Muscle layer of colon (tissue), 2 donors: ENCODE results near the gene FAF2.
"Not testable (repeated sequence)": the region's sequence is repeated elsewhere in the genome, so short reads cannot be mapped to it uniquely, and the experiment has no call there.

Experiments
- H3K27ac ChIP-seq: one replicate; pipeline ENCODE4 v1.7.0; 2013; ENCODE audit warnings: low read depth, mild to moderate bottlenecking, low read length, moderate library complexity
- H3K27me3 ChIP-seq, 2 donors: one replicate each; pipeline ENCODE4 v1.7.0; 2013; ENCODE audit warnings: low read length in 2 of 2, mild to moderate bottlenecking in 2 of 2; ENCODE audit not compliant: insufficient read depth in 2 of 2, control insufficient read depth in 1 of 2
- H3K36me3 ChIP-seq: one replicate; pipeline ENCODE4 v1.7.0; 2013; ENCODE audit warnings: mild to moderate bottlenecking, low read length; ENCODE audit not compliant: insufficient read depth
- H3K4me1 ChIP-seq: one replicate; pipeline ENCODE4 v1.7.0; 2013; ENCODE audit warnings: mild to moderate bottlenecking, low read length; ENCODE audit not compliant: insufficient read depth
- H3K4me3 ChIP-seq, 2 donors: one replicate each; pipeline ENCODE4 v1.7.0; 2013; ENCODE audit warnings: low read length in 2 of 2, low read depth in 1 of 2, mild to moderate bottlenecking in 1 of 2, moderate library complexity in 1 of 2
- H3K9ac ChIP-seq: one replicate; pipeline ENCODE4 v1.7.0; 2013; ENCODE audit warnings: low read length
- H3K9me3 ChIP-seq: one replicate; pipeline ENCODE4 v1.7.0; 2013; ENCODE audit warnings: mild to moderate bottlenecking, low read length
- donor health status: abdominal sarcoma.
- donor health status: Adenocarcinoma of cecum.

The FAF2 gene

DNA sequence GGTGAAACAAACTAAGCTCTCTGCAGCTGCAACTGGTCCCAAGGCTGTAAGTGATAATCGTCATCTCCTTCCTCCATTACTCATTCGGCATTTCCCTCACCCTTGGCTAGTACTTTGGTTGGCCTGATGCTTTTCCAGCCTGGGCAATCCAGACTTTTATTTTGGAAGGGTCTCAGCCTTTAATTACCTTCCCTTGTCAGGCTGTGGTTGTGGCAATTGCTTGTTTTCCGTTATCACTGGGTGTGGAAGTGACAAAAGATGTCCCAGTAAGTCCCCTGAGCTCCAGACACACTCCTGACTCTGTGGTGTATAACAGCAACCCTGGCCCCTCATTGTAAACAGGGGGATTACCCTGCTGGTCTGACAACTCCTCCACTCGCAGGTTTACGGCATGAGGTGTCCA, 6.3 kb upstream of the FAF2 start:
- Histone ChIP-seq H3K27ac (no peak overlapping the region), H3K4me1 (peaks cover 3% of the 10 kb centered on the region), H3K9ac (no peak overlapping the region), H3K4me3 (no peak overlapping the region), H3K9me3 (no peaks in the 10 kb centered on the region), H3K27me3 (peaks cover 0 to 7% of the 10 kb centered on the region in 2 donors), H3K36me3 (no peaks in the 10 kb centered on the region)

- H3K9me3 ChIP-seq, H3K27me3 ChIP-seq, H3K4me1 ChIP-seq, H3K9ac ChIP-seq, H3K27ac ChIP-seq, H3K4me3 ChIP-seq, H3K36me3 ChIP-seq: not testable (repeated sequence)
Measured at GRCh38 chr5:176442911-176443310, 5.3 kb upstream of the FAF2 start.

DNA sequence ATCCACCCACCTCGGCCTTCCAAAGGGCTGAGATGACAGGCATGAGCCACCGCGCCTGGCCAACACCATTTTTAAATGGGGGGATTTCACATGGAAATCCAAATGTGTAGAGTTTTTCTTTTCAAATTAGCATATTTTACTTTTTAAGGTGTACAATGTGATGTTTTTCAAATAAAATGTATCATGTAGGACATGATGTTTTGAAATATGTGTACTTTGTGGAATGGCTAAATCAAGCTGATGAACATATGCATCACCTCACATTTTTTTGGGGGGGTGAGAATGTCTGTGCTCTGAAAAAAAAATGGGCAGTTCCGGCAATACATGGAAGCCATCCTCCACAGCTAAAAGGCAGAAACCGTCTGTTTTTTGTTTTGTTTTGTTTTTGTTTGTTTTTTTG, 3.4 kb upstream of the FAF2 start:
- Histone ChIP-seq H3K27ac (no peak overlapping the region), H3K36me3 (no peaks in the 10 kb centered on the region), H3K4me3 (no peak overlapping the region)

DNA sequence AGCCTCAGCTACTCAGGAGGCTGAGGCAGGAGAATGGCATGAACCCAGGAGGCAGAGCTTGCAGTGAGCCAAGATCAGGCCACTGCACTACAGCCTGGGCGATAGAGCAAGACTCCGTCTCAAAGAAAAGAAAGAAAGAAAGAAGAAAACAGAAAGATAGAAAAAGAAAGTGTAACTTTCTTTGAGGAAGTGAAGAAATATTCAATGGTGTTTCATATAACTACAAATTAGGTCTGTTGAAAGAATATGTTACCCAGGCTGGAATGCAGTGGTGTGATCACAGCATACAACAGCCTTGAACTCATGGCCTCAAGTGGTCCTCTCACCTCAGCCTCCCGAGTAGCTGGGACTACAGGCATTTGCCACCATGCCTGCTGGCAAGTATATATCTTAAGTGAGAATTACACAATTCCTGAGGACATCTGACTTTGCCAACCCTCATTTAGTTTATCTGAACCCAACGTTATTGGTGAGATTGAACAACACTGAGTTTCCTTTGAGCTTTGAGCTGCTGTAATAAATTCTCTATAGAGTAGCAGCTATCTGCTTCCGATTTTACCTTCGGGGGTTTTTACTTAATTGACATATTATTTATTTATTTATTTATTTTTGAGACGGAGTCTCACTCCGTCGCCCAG, 2.0 kb upstream of the FAF2 start:
- H3K4me1 ChIP-seq, result peaks cover 24% of the 10 kb centered on the region
- no peak overlapping the region for H3K9ac ChIP-seq
- no peaks in the 10 kb centered on the region for H3K9me3 ChIP-seq
- no peaks in the 10 kb centered on the region for H3K36me3 ChIP-seq
- H3K4me3 ChIP-seq, result no peak overlapping the region
- peaks cover 0 to 7% of the 10 kb centered on the region in 2 donors for H3K27me3 ChIP-seq
- no peak overlapping the region for H3K27ac ChIP-seq

More for the DNA sequence above, 3.4 kb upstream of the FAF2 start:
- H3K27me3 ChIP-seq, result peaks cover 0 to 7% of the 10 kb centered on the region in 2 donors
- no peak overlapping the region for H3K9ac ChIP-seq
- no peaks in the 10 kb centered on the region for H3K9me3 ChIP-seq
- H3K4me1 ChIP-seq, result peaks cover 18% of the 10 kb centered on the region

DNA sequence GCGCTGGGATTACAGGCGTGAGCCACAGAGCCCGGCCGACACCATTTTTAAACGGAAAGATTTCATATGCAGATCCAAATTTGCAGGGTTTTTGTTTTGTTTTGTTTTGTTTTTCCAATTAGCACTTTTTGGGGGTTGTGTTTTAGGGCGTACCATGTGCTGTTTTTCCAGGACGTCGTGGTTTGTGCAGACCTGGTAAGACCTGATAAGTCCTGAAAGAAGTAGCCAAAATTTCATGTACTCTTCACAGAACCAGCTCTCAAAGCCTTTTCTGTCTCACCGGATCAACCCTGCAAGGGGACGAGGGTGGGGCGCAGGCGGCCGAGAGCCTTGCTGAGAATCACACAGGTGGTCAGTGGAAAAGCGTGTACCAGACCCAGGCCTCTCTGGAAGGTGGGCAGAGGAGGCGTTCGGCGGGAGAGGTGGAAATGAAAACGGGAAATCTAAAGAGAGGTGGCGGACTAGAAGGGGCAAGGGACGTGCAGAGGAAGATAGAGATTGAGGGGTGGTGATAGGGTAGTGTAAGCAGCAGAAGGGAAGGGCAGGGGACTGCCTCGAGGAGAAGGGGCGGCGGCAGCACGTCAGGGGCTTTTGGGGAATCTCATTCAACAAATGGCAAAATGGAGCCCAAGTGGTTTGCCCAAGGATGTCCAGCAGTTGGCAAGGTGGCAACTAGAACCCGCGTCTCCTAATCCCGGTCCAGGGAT, 1.1 kb upstream of the FAF2 start:
- no peaks in the 10 kb centered on the region for H3K36me3 ChIP-seq
- peak overlapping the region; percentile 89 for H3K27ac ChIP-seq
- peaks cover 24% of the 10 kb centered on the region for H3K4me1 ChIP-seq
- peaks cover 0 to under 1% of the 10 kb centered on the region in 2 donors for H3K27me3 ChIP-seq
- H3K4me3 ChIP-seq, result peak overlapping the region; percentile 70 to 100
- H3K9ac ChIP-seq, result peak overlapping the region; percentile 95
- H3K9me3 ChIP-seq, result no peaks in the 10 kb centered on the region

DNA sequence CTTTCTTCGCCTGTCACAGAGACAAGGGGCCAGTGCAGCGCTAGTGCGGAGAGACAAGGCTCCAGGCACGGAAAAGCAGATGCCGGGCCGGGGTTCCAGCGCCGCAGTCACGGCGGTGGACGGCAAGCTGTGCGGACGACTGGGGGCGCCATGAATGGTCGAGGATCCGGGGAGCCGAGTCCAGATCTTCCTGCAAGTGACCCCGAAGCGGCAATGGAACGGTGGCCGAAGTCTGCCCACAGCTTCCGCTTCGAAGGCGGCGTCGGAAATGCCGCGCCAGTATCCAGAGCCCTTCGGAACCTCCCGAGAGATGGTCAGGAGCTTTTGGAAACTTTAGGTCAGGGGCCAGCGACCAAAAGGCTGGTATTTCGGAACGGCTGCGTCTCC, 601 bp upstream of the FAF2 start:
- H3K27ac ChIP-seq, result peak overlapping the region; percentile 89
- peak overlapping the region; percentile 95 for H3K9ac ChIP-seq
- H3K36me3 ChIP-seq, result no peaks in the 10 kb centered on the region
- no peaks in the 10 kb centered on the region for H3K9me3 ChIP-seq
- H3K27me3 ChIP-seq, result no peaks in the 10 kb centered on the region
- H3K4me3 ChIP-seq, result peak overlapping the region; percentile 70 to 100
- peaks cover 25% of the 10 kb centered on the region for H3K4me1 ChIP-seq

- peaks cover 31% of the 10 kb centered on the region for H3K4me1 ChIP-seq
- no peaks in the 10 kb centered on the region for H3K9me3 ChIP-seq
- no peak overlapping the region for H3K4me3 ChIP-seq
- no peaks in the 10 kb centered on the region for H3K36me3 ChIP-seq
- H3K27me3 ChIP-seq, result no peaks in the 10 kb centered on the region
- no peak overlapping the region for H3K9ac ChIP-seq
- H3K27ac ChIP-seq, result no peak overlapping the region
Measured at GRCh38 chr5:176450077-176450476, 1.9 kb downstream of the FAF2 start.

DNA sequence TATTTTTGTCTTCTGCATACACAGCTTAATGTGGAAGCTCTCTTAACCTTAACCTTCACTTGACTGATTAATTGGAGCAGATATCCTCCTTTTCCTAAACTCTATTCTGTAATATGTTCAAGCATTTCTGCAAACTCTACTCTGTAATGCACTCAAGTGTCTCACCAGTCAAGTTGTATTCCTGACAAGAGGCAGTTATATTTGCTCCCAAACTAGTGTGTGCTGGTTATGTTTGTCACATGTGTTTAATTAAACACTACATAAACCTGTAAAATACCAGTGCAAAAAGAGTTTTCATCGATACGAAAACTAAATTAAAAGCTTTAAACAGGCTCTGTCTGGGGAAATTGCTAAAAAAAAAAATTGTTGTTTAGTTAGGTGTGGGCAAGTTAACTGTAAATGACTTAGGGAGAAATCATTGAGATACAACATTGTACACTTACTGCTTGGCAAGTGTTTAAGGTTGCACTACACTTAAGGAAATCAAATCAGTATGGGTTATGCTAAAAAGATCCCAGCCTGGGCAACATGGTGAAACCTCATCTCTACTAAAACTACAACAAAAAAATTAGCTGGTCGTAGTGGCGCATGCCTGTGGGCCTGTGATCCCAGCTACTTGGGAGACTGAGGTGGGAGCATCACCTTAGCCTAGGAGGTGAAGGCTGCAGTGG, 6.7 kb downstream of the FAF2 start:
- Histone ChIP-seq H3K4me1 (peaks cover 16% of the 10 kb centered on the region), H3K27ac (no peak overlapping the region), H3K27me3 (no peaks in the 10 kb centered on the region)

GRCh38 chr5:176458904-176459561, 10.8 kb downstream of the FAF2 start:
- no peaks in the 10 kb centered on the region for H3K27me3 ChIP-seq
- no peaks in the 10 kb centered on the region for H3K9me3 ChIP-seq
- no peaks in the 10 kb centered on the region for H3K36me3 ChIP-seq
- no peak overlapping the region for H3K4me3 ChIP-seq
- peaks cover 4% of the 10 kb centered on the region for H3K4me1 ChIP-seq
- H3K9ac ChIP-seq, result no peak overlapping the region
- no peak overlapping the region for H3K27ac ChIP-seq

More for the DNA sequence above, 6.7 kb downstream of the FAF2 start:
- Histone ChIP-seq H3K36me3 (no peaks in the 10 kb centered on the region), H3K4me3 (no peak overlapping the region), H3K9ac (no peak overlapping the region), H3K9me3 (no peaks in the 10 kb centered on the region)

GRCh38 chr5:176461349-176461748, 13.2 kb downstream of the FAF2 start:
- Histone ChIP-seq H3K9me3 (no peaks in the 10 kb centered on the region), H3K4me3 (no peak overlapping the region), H3K9ac (no peak overlapping the region), H3K27me3 (no peaks in the 10 kb centered on the region), H3K4me1 (peaks cover 11% of the 10 kb centered on the region), H3K27ac (no peak overlapping the region), H3K36me3 (no peaks in the 10 kb centered on the region)

GRCh38 chr5:176463113-176463764, 15.1 kb downstream of the FAF2 start:
- no peak overlapping the region for H3K27ac ChIP-seq
- peaks cover 19% of the 10 kb centered on the region for H3K4me1 ChIP-seq
- no peaks in the 10 kb centered on the region for H3K36me3 ChIP-seq
- H3K27me3 ChIP-seq, result no peaks in the 10 kb centered on the region
- H3K9ac ChIP-seq, result no peak overlapping the region
- no peaks in the 10 kb centered on the region for H3K9me3 ChIP-seq
- no peak overlapping the region for H3K4me3 ChIP-seq
